ENCODE data around the gene AGO4. TPM values are rescaled to one million over a fixed set of nuclear protein-coding genes. Genes with fewer than 3 reads are reported as not detected.

Gene AGO4
- total RNA-seq, 1 experiment from 2014 or later = 5.2 TPM

- no peaks in the 10 kb centered on the region for H3K4me1 Mint-ChIP-seq (ENCODE audit: insufficient read depth, unreplicated experiment)
- no peaks in the 10 kb centered on the region for H3K9me3 Mint-ChIP-seq (ENCODE audit: unreplicated experiment)
- no peak overlapping the region for H3K4me3 Mint-ChIP-seq (ENCODE audit: unreplicated experiment)
- BruUV-seq (replicated peaks) = no TSS peak
- H3K27ac Mint-ChIP-seq (ENCODE audit: low read depth, unreplicated experiment) = no peak overlapping the region
- DNase-seq (ENCODE audit: unreplicated experiment) = no peak
- intact Hi-C loops (cut with micrococcal nuclease) = no loop called here
- TF ChIP-seq CTCF (IDR thresholded peaks at IDR 0.05; ENCODE audit: unreplicated experiment) = no peak
- no peaks in the 10 kb centered on the region for H3K27me3 Mint-ChIP-seq (ENCODE audit: insufficient read depth, unreplicated experiment)
- peaks cover 57% of the 10 kb centered on the region for H3K36me3 Mint-ChIP-seq (ENCODE audit: insufficient read depth, unreplicated experiment)
- POLR2A ChIA-PET = no interaction called here
- CTCF ChIA-PET = interaction anchor here (0.7 kb wide), 1 partner anchor 100 kb away, joined by 4 read pairs; no protein-coding TSS in a partner anchor
Observed at GRCh38 chr1:35835398-35835797, 27.6 kb downstream of the AGO4 start.

GRCh38 chr1:35836734-35837133 lies 28.9 kb downstream of the AGO4 start:
- no peak for TF ChIP-seq CTCF (IDR thresholded peaks at IDR 0.05; ENCODE audit: unreplicated experiment)
- Mint-ChIP-seq H3K27ac (ENCODE audit: low read depth, unreplicated experiment) (no peak overlapping the region), H3K9me3 (ENCODE audit: unreplicated experiment) (no peaks in the 10 kb centered on the region), H3K4me3 (ENCODE audit: unreplicated experiment) (no peak overlapping the region), H3K27me3 (ENCODE audit: insufficient read depth, unreplicated experiment) (no peaks in the 10 kb centered on the region), H3K4me1 (ENCODE audit: insufficient read depth, unreplicated experiment) (no peaks in the 10 kb centered on the region), H3K36me3 (ENCODE audit: insufficient read depth, unreplicated experiment) (peaks cover 59% of the 10 kb centered on the region)
- BruUV-seq (replicated peaks) = no TSS peak
- intact Hi-C loops (cut with micrococcal nuclease) = no loop called here
- DNase-seq (ENCODE audit: unreplicated experiment) = no peak
- CTCF ChIA-PET = interaction anchor here (1.0 kb wide), 1 partner anchor 16 kb away, joined by 6 read pairs; no protein-coding TSS in a partner anchor
- POLR2A ChIA-PET = interaction anchor here (0.9 kb wide), 1 partner anchor 30 kb away, joined by 3 read pairs; no protein-coding TSS in a partner anchor

- Mint-ChIP-seq H3K4me3 (ENCODE audit: unreplicated experiment) (no peak overlapping the region), H3K36me3 (ENCODE audit: insufficient read depth, unreplicated experiment) (peaks cover 58% of the 10 kb centered on the region), H3K27ac (ENCODE audit: low read depth, unreplicated experiment) (no peak overlapping the region), H3K4me1 (ENCODE audit: insufficient read depth, unreplicated experiment) (no peaks in the 10 kb centered on the region), H3K27me3 (ENCODE audit: insufficient read depth, unreplicated experiment) (no peaks in the 10 kb centered on the region), H3K9me3 (ENCODE audit: unreplicated experiment) (no peaks in the 10 kb centered on the region)
- BruUV-seq (replicated peaks) = no TSS peak
- intact Hi-C loops (cut with micrococcal nuclease) = no loop called here
- CTCF ChIA-PET = no interaction called here
- POLR2A ChIA-PET = no interaction called here
- no peak for DNase-seq (ENCODE audit: unreplicated experiment)
- no peak for TF ChIP-seq CTCF (IDR thresholded peaks at IDR 0.05; ENCODE audit: unreplicated experiment)
Observed at GRCh38 chr1:35838693-35839245, 31.0 kb downstream of the AGO4 start.

GRCh38 chr1:35844826-35845225 lies 37.0 kb downstream of the AGO4 start:
- CTCF ChIA-PET = no interaction called here
- H3K27me3 Mint-ChIP-seq (ENCODE audit: insufficient read depth, unreplicated experiment) = no peaks in the 10 kb centered on the region
- intact Hi-C loops (cut with micrococcal nuclease) = no loop called here
- POLR2A ChIA-PET = no interaction called here
- no peak for DNase-seq (ENCODE audit: unreplicated experiment)
- H3K4me3 Mint-ChIP-seq (ENCODE audit: unreplicated experiment) = no peak overlapping the region
- no peaks in the 10 kb centered on the region for H3K9me3 Mint-ChIP-seq (ENCODE audit: unreplicated experiment)
- no peak overlapping the region for H3K27ac Mint-ChIP-seq (ENCODE audit: low read depth, unreplicated experiment)
- H3K36me3 Mint-ChIP-seq (ENCODE audit: insufficient read depth, unreplicated experiment) = peaks cover 31% of the 10 kb centered on the region
- no TSS peak for BruUV-seq (replicated peaks)
- TF ChIP-seq CTCF (IDR thresholded peaks at IDR 0.05; ENCODE audit: unreplicated experiment) = no peak
- no peaks in the 10 kb centered on the region for H3K4me1 Mint-ChIP-seq (ENCODE audit: insufficient read depth, unreplicated experiment)

Measured in MCF 10A (cell line).